ENCODE measurements around the gene MAGEA2B. TPM values are rescaled to one million over a fixed set of nuclear protein-coding genes. Genes with fewer than 3 reads are reported as not detected.
"Not testable (repeated sequence)": the region's sequence is repeated elsewhere in the genome, so short reads cannot be mapped to it uniquely, and the experiment has no call there.

MAGEA2B gene
- total and polyA plus RNA-seq, 2 of the 8 experiments (the other 6 are each of a cell fraction or from before 2014, with no cell fraction given) = 1.3 TPM; not detected in 1

- H3K56ac ChIP-seq (replicated peaks; ENCODE audit: insufficient read length, low read depth, low read length); H4K91ac ChIP-seq (replicated peaks; ENCODE audit: insufficient read length, low read length); FAIRE-seq; H3K4me1 ChIP-seq (replicated peaks in 1 of 4; ENCODE audit: control insufficient read depth in 3 of 4, insufficient read depth in 4 of 4, low read length in 3 of 4); H3K4me3 ChIP-seq (ENCODE audit: extremely low read depth in 1 of 4, insufficient read depth in 2 of 4, low read depth in 3 of 4, low read length in 4 of 4); H3K9me3 ChIP-seq (ENCODE audit: insufficient read depth in 2 of 2, low read depth in 1 of 2, low read length in 1 of 2); H3K23ac ChIP-seq (ENCODE audit: insufficient read length); H4K20me1 ChIP-seq (replicated peaks in 1 of 2; ENCODE audit: control insufficient read depth in 1 of 2, insufficient read depth in 2 of 2, low read length in 2 of 2); DNase-seq (ENCODE audit: low read depth in 1 of 2, low spot score in 2 of 2); H3K36me3 ChIP-seq (ENCODE audit: control insufficient read depth in 2 of 4, insufficient read depth in 4 of 4, low read length in 3 of 4); H4K5ac ChIP-seq (ENCODE audit: insufficient read length, low read depth, low read length); H2AFZ ChIP-seq (ENCODE audit: low read length); H2BK15ac ChIP-seq (ENCODE audit: low read length); H3K27me3 ChIP-seq (replicated peaks in 1 of 4; ENCODE audit: control insufficient read depth in 3 of 4, extremely low read depth in 1 of 4, insufficient read depth in 3 of 4, low read length in 3 of 4); H2BK120ac ChIP-seq (replicated peaks; ENCODE audit: low read depth, low read length); H3K4me2 ChIP-seq (ENCODE audit: insufficient read depth in 1 of 2, low read depth in 2 of 2, low read length in 2 of 2); H3K23me2 ChIP-seq (ENCODE audit: low read depth, low read length); H2AK5ac ChIP-seq (ENCODE audit: low read depth, low read length); H2BK5ac ChIP-seq (ENCODE audit: low read depth, low read length); H3K18ac ChIP-seq (ENCODE audit: extremely low read depth, low read length); H3K79me2 ChIP-seq (ENCODE audit: control insufficient read depth in 1 of 2, insufficient read depth in 2 of 2, low read length in 2 of 2); POLR2A ChIA-PET (ENCODE audit: partially characterized antibody); H3K4ac ChIP-seq (replicated peaks; ENCODE audit: insufficient read length, low read depth, low read length); H3K79me1 ChIP-seq (ENCODE audit: low read depth, low read length); CTCF ChIA-PET (ENCODE audit: partially characterized antibody); H4K8ac ChIP-seq (ENCODE audit: extremely low read depth, insufficient read depth, low read length); H3K9ac ChIP-seq (replicated peaks in 1 of 4; ENCODE audit: extremely low read depth in 1 of 4, low read depth in 3 of 4, low read length in 3 of 4); H2BK20ac ChIP-seq (ENCODE audit: low read length); H3K27ac ChIP-seq (ENCODE audit: low read depth, low read length); H2BK12ac ChIP-seq (ENCODE audit: low read depth, low read length); H3K14ac ChIP-seq (ENCODE audit: insufficient read length): not testable (repeated sequence)
- 91% methylated on average over 5 of the region's 12 CpGs; no CpG with 5 or more reads in 1 of the 2 experiments for WGBS, 2 experiments (ENCODE audit: extremely low coverage in 1 of 2, insufficient coverage in 1 of 2, insufficient read length in 1 of 2, insufficient replicate concordance in 2 of 2, low coverage in 1 of 2, low lambda C conversion rate in 2 of 2, missing lambda C conversion rate in 1 of 2)
Observed at GRCh38 chrX:152736528-152736927, 22.1 kb downstream of the MAGEA2B start.
